ENCODE measurements around the gene SESN3.
"Not testable (repeated sequence)": the region's sequence is repeated elsewhere in the genome, so short reads cannot be mapped to it uniquely, and the experiment has no call there.

The SESN3 gene

GRCh38 chr11:95231127-95231880 lies at the start of gene SESN3:
SESN3 (minus strand) TSS chr11:95231202; CDS start chr11:95230860, 342 bp downstream.
- peak; percentile 97 for DNase-seq

- DNase-seq, result no peak
Observed at GRCh38 chr11:95279921-95280868, 49.2 kb upstream of the SESN3 start.

- no peak for DNase-seq
Observed at GRCh38 chr11:95277868-95278267, 46.9 kb upstream of the SESN3 start.

- DNase-seq, result no peak
Observed at GRCh38 chr11:95276139-95276538, 45.1 kb upstream of the SESN3 start.

- DNase-seq, result not testable (repeated sequence)
Observed at GRCh38 chr11:95273618-95274017, 42.6 kb upstream of the SESN3 start.

- DNase-seq, result no peak
Observed at GRCh38 chr11:95269036-95269819, 38.2 kb upstream of the SESN3 start.

- DNase-seq, result no peak
Observed at GRCh38 chr11:95268391-95268790, 37.4 kb upstream of the SESN3 start.

GRCh38 chr11:95267601-95268213 lies 36.7 kb upstream of the SESN3 start:
- DNase-seq, result no peak

GRCh38 chr11:95266751-95267374 lies 35.9 kb upstream of the SESN3 start:
- no peak for DNase-seq

GRCh38 chr11:95264881-95265280 lies 33.9 kb upstream of the SESN3 start:
- DNase-seq, result no peak

- DNase-seq, result no peak
Observed at GRCh38 chr11:95262994-95263765, 32.2 kb upstream of the SESN3 start.

GRCh38 chr11:95257456-95257971 lies 26.5 kb upstream of the SESN3 start:
- no peak for DNase-seq

GRCh38 chr11:95256321-95256779 lies 25.3 kb upstream of the SESN3 start:
- DNase-seq, result no peak

GRCh38 chr11:95255251-95256145 lies 24.5 kb upstream of the SESN3 start:
- no peak for DNase-seq

- no peak for DNase-seq
Observed at GRCh38 chr11:95254716-95255115, 23.7 kb upstream of the SESN3 start.

GRCh38 chr11:95254131-95254704 lies 23.2 kb upstream of the SESN3 start:
- peak; percentile 68 to 72 for DNase-seq

GRCh38 chr11:95253141-95253540 lies 22.1 kb upstream of the SESN3 start:
- no peak for DNase-seq

- DNase-seq, result no peak
Observed at GRCh38 chr11:95252586-95252985, 21.6 kb upstream of the SESN3 start.

GRCh38 chr11:95251896-95252295 lies 20.9 kb upstream of the SESN3 start:
- not testable (repeated sequence) for DNase-seq

Data from stimulated activated CD4-positive, alpha-beta T cell treated with anti-CD3 and anti-CD28 coated beads, Interleukin-2, amount 100 ng/mL, for 24 hours (primary cell).